ENCODE measurements around the gene TIPARP.

DNA sequence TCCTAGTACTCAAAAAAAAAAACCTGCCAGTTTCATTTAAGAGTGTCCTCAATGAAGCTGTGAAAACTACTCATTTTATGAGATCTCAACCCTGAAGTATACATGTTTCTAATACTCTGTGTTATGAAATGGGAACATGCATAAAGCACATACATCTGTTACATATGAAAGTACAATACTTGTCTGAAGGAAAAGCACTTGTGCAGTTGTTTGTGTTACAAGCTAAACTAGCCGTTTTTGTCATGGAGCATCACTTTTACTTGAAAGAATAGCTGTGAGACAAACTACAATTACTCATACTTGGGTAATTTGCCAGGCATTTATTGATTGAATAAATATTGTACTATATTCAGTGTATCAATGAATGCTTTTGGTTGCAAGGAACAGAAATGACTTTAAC lies 72.7 kb downstream of the TIPARP start:
- TF ChIP-seq POLR2AphosphoS5 (IDR thresholded peaks at IDR 0.05) (no peak), POLR2A (IDR thresholded peaks at IDR 0.05) (no peak)

Data from gastroesophageal sphincter (tissue), 2 donors.